ENCODE data around the gene OSMR.

DNA sequence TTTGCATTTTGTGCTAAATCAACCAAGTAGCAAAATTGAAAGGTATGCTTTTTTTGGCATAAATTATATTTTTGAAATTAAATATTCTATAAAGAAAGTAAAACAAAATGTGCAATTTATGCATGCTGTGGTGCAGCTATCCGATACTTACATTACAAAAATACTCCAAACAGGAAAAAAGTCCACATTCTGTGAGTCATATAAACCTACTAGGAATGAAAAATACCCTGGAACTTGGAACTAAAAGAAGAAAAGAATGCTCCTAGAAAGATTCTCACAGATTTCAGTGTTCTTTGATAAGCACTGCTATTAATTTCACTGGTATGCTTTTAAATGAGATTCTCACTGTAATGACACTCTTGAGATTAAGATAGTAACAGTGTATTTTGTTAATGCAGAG is 92.6 kb downstream of the OSMR start:
- TF ChIP-seq, protein P1, sequence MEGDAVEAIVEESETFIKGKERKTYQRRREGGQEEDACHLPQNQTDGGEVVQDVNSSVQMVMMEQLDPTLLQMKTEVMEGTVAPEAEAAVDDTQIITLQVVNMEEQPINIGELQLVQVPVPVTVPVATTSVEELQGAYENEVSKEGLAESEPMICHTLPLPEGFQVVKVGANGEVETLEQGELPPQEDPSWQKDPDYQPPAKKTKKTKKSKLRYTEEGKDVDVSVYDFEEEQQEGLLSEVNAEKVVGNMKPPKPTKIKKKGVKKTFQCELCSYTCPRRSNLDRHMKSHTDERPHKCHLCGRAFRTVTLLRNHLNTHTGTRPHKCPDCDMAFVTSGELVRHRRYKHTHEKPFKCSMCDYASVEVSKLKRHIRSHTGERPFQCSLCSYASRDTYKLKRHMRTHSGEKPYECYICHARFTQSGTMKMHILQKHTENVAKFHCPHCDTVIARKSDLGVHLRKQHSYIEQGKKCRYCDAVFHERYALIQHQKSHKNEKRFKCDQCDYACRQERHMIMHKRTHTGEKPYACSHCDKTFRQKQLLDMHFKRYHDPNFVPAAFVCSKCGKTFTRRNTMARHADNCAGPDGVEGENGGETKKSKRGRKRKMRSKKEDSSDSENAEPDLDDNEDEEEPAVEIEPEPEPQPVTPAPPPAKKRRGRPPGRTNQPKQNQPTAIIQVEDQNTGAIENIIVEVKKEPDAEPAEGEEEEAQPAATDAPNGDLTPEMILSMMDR (conservative IDR thresholded peaks at IDR 0.05): no peak
- no peak for TF ChIP-seq ZFX (IDR thresholded peaks at IDR 0.05)

All from C4-2B (cell line).